ENCODE measurements around the gene MYCBPAP.
A peak's percentile ranks its signal among the peaks of the same experiment; 100 is the strongest.

The MYCBPAP gene

DNA sequence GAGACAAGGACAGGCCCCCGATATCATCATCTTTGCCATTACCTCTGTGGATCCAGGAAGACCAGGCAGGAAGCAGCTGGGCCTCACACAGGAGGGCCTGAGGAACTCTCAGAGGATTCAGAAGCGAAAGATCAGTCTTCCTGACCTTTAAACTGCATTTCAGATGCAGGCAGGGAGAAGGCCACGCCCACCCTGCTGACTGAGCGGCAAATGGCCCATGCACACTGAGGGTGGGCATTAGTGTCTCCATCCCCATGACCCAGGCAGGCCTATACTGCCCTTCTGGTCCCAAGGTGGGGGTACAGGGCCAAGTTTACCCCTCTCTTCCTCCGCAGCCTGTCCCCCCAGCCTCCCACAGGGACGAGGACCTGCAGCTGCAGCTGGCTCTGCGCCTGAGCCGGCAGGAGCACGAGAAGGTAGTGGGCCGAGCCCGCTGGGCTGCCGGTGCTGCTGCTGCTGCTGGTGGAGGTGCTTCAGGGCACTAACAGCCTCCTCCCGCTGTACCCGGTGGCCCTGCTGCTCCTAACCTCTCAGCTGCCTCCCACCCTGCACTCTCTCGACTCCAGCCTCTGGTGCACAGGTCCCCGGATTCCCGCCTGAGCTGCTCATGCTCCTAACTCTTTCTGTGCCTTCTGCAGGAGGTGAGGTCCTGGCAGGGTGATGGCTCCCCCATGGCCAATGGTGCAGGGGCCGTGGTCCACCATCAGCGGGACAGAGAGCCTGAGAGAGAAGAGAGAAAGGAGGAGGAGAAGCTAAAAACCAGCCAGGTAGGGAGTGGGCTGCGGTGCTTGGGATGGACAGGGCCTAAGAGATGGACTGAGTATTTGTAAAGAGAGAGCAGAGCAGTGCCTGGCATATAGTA lies 30.5 kb downstream of the MYCBPAP start:
- DNase-seq (ENCODE audit: low spot score) = no peak

DNA sequence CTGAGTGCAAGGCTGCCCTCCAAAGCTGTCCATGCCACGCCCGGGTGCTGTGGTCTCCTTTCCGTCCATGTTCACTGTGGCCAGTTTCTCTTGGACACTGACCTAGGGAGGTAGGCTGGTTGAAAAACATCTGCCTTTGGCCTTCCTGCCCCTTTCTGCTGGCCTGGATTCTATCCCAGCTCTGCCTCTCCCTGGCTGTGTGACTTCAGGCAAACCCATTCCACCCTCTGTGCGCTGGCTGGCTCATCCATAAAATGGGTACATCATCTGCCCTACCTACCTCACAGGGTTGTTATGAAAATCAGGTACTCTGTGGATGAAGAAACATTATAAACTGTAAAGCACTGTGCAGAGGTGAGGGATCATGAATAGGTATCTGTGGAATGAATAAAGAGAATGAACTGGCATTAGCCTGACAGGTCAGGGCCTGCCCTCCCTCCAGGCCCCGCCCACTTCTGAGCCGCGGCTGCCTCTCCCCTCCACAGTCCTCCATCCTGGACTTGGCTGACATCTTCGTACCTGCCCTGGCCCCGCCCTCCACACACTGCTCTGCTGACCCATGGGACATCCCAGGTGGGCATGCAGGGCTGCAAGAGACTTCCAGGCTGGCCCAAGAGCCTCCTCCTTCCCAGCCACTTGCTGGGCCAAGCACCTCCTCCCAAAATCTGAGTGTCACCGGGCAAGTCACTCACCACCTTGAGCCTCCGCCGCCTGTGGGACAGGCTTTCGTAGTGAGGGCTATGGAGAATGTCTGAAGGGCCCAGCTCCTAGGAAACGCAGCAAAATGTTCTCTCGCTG lies 31.7 kb downstream of the MYCBPAP start:
- DNase-seq (ENCODE audit: low spot score) = no peak

DNA sequence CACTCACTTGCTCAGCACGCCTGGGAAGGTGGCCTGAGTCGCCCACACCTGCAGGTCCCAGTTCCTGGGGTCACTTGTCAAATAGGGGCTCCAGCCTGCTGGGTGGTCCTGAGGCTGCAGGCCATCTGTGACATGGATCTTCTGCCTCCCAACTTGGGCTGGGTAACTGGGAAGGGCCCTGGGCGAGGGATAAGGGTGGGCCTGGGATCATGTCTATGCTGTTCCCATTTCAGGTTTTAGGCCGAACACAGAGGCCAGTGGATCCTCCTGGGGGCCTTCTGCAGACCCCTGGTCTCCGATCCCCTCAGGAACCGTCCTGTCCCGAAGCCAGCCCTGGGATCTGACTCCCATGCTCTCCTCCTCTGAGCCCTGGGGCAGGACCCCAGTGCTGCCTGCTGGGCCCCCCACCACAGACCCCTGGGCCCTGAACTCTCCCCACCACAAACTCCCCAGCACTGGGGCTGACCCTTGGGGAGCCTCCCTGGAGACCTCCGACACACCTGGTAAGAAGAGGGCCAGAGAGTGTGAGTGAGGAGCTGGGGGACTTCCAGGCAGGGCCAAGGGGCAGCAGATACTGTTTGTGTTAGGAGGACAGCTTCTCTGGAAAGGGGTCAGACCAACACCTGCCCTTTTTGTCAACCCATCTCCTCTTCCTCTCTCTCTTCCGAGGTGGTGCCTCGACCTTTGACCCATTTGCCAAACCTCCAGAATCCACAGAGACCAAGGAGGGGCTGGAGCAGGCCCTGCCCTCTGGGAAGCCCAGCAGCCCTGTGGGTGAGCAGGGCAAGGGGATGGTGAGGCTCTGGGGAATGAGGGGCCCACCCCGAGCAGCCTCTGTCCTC lies 32.5 kb downstream of the MYCBPAP start:
- no peak for DNase-seq (ENCODE audit: low spot score)

DNA sequence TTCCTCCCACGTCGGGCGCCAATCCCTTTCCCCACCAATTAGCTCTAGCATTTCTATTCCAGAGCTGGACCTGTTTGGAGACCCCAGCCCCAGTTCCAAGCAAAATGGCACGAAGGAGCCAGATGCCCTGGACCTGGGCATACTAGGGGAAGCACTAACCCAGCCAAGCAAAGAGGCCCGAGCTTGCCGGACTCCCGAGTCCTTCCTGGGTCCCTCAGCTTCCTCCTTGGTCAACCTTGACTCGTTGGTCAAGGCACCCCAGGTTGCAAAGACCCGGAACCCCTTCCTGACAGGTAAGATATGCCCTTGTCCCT lies 33.1 kb downstream of the MYCBPAP start:
- DNase-seq (ENCODE audit: low spot score) = no peak

DNA sequence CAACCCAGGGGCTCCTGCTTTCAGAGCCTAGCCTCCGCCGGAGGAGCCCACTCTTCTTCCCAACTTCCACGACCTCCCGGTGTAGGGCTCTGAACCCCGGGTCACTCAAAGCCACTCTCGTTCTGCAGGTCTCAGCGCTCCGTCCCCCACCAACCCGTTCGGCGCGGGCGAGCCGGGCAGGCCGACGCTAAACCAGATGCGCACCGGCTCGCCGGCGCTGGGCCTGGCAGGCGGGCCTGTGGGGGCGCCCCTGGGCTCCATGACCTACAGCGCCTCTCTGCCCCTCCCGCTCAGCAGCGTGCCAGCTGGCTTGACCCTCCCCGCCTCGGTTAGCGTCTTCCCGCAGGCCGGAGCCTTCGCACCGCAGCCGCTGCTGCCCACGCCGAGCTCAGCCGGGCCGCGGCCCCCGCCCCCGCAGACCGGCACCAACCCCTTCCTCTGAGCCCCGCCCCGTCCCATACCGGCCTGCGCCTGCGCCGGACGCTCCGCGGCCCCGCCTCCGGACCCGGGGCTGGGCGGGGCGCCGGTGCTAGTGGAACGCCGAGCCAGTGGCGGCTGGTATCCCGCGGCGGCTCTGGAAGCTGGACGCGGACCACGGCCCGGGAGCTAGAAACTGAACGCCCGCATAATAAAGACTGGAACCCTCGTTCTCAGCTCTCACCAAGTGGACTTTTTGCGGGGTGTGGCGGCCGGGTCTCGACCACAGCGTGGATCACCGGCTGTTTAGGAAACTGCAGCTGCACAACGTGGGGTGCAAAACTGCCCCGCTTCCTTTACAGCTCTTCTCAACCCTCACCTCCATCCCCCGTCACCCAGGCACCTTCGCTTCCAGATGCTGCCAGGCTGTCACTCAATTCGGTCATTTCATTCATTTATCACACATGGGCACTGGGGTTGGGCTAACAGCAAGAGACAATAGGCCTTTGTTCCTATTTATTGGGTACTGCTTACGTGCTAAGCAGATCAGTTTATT lies 33.8 kb downstream of the MYCBPAP start:
- DNase-seq (ENCODE audit: low spot score) = peak; percentile 97

DNA sequence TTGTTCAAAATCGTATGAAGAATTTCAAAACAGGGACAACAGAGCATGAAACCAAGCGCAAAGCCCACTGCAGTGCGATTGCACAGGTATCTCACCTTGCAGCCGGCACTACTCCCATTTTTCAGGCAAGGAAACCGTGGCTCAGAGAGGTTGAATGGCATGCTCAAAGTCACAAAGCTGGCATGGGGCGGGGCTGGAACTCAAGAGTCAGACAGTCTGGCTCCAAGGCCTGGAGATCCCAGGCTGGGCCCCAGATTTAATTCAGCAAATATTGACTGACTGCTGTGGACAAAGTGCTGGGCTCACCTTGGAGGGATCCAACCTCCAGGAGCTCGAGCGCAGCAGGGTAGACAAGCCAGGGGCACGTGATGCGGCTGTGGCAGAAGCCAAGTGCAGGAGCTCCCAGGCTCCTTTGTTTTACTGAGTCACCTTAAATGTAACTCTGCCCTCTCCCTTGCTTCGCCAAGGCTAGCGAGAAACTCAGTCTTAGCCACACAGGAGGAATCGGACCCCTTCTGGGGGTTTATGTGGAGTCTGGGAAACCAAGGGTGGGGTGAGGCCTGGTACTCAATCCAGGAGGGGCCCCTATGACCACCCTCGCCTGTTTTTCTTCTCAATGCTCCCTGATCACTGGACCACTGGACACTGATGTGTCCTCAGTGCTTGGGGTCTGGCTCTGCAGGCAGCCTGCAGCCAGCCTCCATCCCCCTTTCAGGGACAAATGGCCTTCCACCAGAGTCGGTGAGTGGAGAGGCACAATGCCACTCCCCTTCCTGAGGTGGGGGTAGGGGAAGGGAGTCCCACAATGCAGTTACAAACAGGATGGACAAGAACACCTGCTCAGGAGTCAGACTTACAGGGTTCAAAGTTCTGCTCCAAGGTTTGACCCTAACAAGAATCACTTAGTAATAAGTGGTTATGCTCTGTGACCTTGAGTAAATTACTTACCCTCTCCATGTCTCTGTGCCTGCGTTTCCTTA lies 34.8 kb downstream of the MYCBPAP start:
- DNase-seq (ENCODE audit: low spot score) = no peak

DNA sequence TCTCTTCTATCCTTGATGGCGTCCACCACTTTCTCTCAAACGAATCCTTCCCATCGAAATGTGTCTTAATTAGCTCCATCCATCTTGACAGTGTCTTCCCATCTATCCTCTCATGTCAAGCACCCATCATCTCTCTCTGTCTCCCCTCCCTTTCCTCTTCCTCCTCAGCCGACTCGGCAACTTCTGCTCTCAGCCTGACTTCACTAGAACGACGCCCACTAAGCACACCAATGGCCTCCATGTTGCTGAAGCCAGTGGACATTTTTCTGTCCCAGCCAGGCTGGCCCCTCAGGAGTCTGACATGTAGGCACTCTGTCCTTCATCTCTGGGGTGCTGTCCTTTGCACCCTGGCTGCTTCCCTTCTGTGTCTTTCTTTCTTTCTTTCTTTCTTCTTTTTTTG lies 36.3 kb downstream of the MYCBPAP start:
- DNase-seq (ENCODE audit: low spot score) = no peak

DNA sequence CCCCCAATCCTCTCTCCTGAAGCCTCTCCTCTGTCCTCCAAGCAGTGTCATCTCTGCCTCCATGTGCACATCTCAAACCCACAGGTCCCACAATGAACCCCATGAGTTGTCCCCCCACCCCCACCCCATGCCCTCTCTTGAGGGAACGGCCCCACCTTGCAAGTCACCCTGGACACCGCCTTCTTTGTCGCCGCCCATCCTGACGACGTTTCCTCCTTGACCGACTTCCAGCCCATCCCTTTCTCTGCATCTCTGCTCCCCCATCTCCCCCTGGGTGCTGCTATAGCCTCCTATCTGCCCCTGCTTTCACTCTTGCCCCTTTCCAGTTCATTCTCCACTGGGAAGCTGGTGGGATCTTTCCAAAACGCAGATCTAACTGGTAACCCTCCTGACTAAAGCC lies 37.1 kb downstream of the MYCBPAP start:
- no peak for DNase-seq (ENCODE audit: low spot score)

DNA sequence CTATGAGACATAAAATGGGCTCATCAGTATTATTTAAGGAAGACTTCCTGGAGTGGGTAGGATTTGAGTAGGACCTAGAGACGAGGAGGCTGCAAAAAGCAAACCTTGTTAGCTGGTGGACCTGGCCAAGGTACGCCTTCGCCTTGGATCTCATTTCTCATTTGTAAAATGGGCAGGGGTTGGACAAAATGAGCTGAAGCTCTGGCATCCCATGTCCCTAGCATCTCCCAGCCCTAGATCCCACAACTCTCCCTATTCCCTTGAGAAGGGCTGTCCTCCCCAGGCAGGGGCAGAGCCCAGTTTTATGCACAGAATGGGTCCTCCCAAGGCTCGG lies 38.4 kb downstream of the MYCBPAP start:
- no peak for DNase-seq (ENCODE audit: low spot score)

DNA sequence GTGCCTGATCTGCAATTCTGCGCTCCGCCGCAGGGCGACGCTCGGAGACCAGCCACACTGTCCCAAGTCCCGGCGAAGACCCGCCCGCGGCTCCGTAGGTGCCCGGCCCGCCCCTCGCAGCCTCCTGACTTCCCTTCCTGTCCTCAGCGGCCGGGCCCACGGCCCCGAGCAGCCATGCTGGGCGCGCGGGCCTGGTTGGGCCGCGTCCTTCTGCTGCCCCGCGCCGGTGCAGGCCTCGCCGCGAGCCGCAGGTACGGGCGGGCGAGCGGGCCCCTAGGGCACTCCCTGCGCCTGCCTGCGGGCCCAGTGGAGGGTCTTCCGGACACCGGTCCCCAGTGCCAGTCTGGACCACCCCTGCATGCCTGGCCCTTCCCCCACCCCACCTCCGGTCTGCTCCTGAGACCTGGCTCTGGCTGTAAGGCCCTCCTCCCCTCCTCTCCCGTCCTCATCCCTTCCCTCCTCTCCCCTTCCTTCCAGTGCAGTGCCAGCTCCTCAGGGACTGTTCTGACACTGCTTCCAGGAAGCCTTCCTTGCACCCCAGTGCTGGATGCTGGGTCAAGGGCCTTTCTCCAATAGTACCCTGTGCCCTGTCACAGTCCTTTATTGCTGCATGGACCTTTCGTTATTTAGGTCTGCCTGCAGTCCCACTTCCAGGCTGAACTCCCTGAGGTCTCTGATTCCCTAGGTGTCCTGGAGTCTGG lies 38.9 kb downstream of the MYCBPAP start, which contains the start of gene SPATA20:
Gene SPATA20, plus strand, starts transcription at position 140 of the 701 bp plus-strand sequence. Its CDS starts 35 bp downstream, at position 175.
- peak; percentile 86 for DNase-seq (ENCODE audit: low spot score)

DNA sequence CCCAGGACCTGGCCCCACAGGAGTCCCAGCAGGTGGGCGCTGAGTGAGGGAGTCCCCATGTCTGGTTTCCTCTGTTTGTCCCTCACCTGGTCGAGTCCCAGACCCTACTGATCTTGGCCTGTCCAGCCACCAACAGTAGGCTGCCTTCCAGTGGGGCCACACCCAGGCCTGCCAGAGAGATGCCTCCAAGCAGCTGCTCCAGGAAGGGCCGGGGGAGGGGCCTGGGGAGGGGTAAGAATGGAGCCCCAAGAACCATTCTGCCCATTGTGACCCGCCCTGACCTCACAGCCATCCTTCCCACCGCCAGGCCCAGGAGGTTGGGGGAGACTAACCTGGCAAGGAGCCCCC lies 39.5 kb downstream of the MYCBPAP start:
- DNase-seq (ENCODE audit: low spot score) = no peak

DNA sequence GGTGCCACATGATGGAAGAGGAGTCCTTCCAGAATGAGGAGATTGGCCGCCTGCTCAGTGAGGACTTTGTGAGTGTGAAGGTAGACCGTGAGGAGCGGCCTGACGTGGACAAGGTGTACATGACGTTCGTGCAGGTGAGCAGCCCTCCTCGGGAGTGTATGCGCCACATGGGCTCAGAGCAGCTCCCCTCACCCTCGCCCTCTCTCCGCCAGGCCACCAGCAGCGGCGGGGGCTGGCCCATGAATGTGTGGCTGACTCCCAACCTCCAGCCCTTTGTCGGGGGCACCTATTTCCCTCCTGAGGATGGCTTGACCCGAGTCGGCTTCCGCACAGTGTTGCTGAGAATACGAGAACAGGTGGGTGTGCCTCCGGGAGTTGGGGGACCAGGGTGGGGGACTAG lies 40.6 kb downstream of the MYCBPAP start:
- no peak for DNase-seq (ENCODE audit: low spot score)

DNA sequence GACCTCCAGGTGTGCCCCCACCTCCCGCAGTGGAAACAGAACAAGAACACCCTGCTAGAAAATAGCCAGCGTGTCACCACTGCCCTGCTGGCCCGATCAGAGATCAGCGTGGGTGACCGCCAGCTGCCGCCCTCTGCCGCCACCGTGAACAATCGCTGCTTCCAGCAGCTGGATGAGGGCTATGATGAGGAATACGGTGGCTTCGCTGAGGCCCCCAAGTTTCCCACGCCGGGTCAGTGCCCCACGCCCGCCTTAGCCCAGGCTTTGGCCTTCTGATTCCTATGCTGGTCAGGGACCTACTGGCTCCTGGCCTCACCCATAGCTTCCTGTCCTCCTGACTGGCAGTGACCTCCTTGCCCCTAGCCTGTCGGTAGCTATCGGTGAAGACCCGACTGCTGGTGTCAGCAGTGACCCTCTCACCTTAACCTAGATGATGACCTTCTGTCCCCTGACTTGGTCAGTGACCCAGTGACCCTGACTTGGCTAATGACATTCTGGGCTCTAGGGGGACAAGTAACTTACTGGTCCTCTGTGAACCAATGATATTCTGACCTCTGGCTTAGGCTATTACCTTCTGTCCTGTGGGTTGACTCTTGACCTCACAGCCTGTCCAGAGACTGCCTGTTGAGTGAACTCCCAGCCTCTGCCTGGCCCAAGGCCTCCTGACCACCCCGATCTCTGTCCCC lies 41.2 kb downstream of the MYCBPAP start:
- DNase-seq (ENCODE audit: low spot score) = no peak

DNA sequence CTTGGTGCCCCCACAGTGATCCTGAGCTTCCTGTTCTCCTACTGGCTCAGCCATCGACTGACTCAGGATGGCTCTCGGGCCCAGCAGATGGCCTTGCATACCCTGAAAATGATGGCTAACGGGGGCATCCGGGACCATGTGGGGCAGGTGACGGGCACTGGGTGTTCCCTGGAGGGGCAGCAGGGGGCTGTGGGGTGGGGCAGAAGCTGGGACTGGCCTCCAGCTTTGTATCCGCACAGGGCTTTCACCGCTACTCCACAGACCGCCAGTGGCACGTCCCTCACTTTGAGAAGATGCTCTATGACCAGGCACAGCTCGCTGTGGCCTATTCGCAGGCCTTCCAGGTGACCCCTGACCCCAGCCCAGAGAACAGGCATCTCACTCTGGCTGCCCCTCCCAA lies 41.7 kb downstream of the MYCBPAP start:
- no peak for DNase-seq (ENCODE audit: low spot score)

DNA sequence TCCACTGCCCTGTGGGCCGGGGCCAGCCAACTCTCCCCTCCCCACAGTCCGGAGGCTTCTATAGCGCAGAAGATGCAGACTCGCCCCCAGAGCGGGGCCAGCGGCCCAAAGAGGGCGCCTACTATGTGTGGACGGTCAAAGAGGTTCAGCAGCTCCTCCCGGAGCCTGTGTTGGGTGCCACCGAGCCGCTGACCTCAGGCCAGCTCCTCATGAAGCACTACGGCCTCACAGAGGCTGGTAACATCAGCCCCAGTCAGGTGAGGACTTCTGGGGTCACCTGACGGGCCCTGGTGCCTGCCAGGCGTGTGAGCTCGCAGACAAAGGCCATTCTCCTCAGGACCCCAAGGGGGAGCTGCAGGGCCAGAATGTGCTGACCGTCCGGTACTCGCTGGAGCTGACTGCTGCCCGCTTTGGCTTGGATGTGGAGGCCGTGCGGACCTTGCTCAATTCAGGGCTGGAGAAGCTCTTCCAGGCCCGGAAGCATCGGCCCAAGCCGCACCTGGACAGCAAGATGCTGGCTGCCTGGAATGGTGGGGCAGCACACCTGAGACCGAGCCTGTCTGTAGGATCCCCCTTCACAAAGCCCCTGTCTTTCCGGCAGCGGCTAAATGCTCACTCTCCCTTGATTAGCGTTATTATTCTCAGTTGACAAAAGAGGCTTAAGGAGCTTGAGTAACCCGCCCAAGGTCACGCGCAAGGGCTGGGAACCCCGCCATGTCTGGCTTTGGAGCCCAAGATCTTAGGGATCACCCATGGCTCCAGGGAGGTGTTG lies 42.6 kb downstream of the MYCBPAP start:
- no peak for DNase-seq (ENCODE audit: low spot score)

DNA sequence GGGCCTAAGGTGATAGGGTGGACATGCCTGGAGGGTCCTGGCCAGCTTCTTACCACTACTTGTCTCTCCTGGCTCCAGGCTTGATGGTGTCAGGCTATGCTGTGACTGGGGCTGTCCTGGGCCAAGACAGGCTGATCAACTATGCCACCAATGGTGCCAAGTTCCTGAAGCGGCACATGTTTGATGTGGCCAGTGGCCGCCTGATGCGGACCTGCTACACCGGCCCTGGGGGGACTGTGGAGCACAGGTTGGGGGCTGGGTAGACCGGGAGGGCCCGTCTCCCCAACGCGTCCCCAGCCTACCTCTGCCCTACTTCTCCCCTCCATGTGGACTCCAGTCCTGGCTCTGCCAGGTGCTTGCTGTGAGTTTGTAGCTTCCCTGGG lies 43.2 kb downstream of the MYCBPAP start:
- no peak for DNase-seq (ENCODE audit: low spot score)

DNA sequence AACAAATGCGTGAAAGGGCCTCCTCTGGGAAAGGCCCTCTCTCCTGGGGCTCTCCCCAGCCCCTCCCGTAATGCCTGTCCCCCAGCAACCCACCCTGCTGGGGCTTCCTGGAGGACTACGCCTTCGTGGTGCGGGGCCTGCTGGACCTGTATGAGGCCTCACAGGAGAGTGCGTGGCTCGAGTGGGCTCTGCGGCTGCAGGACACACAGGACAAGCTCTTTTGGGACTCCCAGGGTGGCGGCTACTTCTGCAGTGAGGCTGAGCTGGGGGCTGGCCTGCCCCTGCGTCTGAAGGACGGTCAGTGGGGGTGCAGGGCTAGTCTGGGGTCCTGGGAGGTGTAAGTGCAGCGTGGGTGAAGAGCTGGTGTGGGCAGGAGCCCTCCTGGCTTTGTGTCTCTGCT lies 43.6 kb downstream of the MYCBPAP start:
- DNase-seq (ENCODE audit: low spot score) = no peak

DNA sequence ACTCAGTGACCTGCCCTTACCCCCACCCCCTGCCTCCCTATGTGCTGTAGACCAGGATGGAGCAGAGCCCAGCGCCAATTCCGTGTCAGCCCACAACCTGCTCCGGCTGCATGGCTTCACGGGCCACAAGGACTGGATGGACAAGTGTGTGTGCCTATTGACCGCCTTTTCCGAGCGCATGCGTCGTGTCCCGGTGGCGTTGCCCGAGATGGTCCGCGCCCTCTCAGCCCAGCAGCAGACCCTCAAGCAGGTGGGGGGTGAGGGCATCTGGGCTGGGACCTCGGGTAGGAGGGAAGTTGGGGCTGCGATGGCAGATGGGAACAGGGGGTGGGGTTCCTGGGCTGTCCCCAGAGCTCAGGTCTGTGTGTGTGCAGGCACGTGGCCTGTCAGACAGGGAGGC lies 46.0 kb downstream of the MYCBPAP start:
- no peak for DNase-seq (ENCODE audit: low spot score)
